Astrocyte (in vitro differentiated cells and primary cell): ENCODE measurements around the gene IL25.

Experiments used
- EZH2 ChIP-seq: IDR thresholded peaks from 2 replicates; pipeline ENCODE4 v1.6.1; 2012; ENCODE audit warnings: mild to moderate bottlenecking, low read length, inconsistent platforms; ENCODE audit not compliant: insufficient read depth
- TF ChIP-seq, protein P1 (sequence below): IDR thresholded peaks from 2 replicates; pipeline ENCODE4 v1.5.1; 2011; ENCODE audit warnings: low read depth, mild to moderate bottlenecking, inconsistent platforms, low read length, moderate library complexity; ENCODE audit not compliant: insufficient read depth

DNA sequence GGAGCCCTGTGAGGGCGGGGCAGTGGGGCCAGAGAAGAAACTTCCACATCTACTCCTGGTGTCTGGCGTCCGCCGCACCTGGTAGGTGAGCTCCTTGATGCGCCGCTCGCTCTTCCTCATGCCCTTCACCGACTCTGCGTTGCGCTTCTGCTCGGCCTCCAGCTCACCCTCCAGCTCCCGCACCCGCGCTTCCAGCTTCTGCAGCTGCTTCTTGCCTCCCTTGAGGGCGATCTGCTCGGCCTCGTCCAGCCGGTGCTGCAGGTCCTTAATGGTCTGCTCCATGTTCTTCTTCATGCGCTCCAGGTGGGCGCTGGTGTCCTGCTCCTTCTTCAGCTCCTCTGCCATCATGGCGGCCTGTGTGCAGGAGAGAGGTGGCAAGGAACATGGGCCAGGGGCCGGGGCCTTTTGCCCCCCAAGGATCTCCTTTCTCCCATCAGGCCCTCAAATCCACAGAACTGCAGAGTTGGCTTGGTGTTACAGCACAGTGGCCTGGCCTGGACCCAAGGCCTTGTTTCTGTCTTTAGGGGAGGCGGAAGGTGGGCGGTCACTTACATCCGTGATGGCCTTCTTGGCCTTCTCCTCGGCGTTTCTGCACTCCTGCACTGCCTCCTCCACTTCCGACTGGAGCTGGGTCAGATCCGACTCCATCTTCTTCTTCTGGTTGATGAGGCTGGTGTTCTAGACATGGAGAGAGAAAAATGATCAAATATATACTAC is 11.9 kb downstream of the IL25 start:
- TF ChIP-seq, protein P1, sequence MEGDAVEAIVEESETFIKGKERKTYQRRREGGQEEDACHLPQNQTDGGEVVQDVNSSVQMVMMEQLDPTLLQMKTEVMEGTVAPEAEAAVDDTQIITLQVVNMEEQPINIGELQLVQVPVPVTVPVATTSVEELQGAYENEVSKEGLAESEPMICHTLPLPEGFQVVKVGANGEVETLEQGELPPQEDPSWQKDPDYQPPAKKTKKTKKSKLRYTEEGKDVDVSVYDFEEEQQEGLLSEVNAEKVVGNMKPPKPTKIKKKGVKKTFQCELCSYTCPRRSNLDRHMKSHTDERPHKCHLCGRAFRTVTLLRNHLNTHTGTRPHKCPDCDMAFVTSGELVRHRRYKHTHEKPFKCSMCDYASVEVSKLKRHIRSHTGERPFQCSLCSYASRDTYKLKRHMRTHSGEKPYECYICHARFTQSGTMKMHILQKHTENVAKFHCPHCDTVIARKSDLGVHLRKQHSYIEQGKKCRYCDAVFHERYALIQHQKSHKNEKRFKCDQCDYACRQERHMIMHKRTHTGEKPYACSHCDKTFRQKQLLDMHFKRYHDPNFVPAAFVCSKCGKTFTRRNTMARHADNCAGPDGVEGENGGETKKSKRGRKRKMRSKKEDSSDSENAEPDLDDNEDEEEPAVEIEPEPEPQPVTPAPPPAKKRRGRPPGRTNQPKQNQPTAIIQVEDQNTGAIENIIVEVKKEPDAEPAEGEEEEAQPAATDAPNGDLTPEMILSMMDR, result no peak
- no peak for TF ChIP-seq EZH2
